GM10266 (cell line): ENCODE results near the gene PPP6C.
"Not testable (repeated sequence)": the region's sequence is repeated elsewhere in the genome, so short reads cannot be mapped to it uniquely, and the experiment has no call there.

Experiments
- DNase-seq: peaks from one replicate; pipeline ENCODE4 v3.0.0; 2012; ENCODE audit errors: extremely low spot score
- TF ChIP-seq, protein P1 (sequence below): IDR thresholded peaks from 2 replicates; pipeline ENCODE4 v1.5.1; 2012; ENCODE audit warnings: mild to moderate bottlenecking, low read depth; ENCODE audit not compliant: control insufficient read depth, insufficient read depth; ENCODE audit errors: missing control alignments

PPP6C gene

DNA sequence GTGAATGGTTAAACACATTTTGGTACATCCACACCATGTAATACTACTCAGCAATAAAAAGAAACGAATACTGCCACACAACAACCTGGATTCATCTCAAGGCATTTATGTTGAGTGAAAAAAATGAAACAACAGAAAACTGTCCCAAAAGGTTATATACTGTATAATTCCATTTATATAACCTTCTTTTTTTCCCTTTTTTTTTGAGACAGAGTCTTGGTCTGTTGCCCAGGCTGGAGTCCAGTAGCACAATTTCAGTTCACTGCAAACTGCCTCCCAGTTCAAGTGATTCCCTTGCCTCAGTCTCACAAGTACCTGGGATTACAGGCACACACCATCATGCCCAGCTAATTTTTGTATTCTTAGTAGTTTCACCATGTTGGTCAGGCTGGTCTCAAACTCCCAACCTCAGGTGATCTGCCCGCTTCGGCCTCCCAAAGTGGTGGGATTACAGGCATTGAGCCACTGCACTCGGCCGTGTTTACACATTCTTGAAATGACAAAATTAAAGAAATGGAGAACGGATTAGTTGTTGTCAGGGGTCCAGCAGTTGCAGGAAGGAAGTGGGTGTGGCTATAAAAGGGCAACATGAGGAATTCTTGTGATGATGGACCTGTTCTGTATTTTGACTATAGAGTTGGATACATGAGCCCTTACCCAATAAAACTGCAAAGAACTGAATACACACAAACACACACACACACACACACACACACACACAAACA, 17.4 kb downstream of the PPP6C start:
- DNase-seq = no peak
- TF ChIP-seq, protein P1, sequence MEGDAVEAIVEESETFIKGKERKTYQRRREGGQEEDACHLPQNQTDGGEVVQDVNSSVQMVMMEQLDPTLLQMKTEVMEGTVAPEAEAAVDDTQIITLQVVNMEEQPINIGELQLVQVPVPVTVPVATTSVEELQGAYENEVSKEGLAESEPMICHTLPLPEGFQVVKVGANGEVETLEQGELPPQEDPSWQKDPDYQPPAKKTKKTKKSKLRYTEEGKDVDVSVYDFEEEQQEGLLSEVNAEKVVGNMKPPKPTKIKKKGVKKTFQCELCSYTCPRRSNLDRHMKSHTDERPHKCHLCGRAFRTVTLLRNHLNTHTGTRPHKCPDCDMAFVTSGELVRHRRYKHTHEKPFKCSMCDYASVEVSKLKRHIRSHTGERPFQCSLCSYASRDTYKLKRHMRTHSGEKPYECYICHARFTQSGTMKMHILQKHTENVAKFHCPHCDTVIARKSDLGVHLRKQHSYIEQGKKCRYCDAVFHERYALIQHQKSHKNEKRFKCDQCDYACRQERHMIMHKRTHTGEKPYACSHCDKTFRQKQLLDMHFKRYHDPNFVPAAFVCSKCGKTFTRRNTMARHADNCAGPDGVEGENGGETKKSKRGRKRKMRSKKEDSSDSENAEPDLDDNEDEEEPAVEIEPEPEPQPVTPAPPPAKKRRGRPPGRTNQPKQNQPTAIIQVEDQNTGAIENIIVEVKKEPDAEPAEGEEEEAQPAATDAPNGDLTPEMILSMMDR = no peak

DNA sequence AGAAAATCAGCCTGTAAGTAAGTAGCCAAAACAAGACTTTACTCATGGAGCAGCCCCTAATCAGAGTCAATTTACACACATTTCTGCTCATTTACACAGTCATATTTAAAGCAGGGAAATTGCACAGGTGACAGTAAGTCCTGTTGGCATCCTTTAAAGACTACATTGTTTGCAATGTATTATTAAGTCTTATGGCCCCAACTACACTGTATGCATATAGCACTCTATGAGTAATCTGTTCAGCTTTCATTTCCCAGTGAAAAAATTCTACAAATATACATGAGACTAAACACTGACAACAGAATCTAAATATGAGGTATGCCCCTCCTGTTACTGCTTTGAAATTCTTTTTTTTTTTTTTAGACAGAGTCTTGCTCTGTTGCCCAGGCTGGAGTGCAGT, 19.7 kb downstream of the PPP6C start:
- TF ChIP-seq, protein P1 = no peak
- no peak for DNase-seq

DNA sequence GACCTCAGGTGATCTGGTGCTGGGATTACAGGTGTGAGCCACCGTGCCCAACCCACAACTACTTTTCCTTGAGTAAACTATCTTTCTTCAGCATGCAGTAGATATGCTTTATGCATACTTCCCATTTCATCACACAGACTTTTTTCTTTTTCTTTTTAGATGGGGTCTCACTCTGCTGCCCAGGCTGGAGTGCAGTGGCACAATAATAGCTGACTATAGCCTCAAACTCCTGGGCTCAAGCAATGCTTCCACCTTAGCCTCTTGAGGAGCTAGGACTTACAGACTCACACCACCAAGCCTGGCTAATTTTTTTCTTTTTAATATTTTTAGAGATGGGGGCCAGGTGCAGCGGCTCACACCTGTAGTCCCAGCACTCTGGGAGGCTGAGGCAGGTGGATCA, 22.8 kb downstream of the PPP6C start:
- TF ChIP-seq, protein P1 = no peak
- no peak for DNase-seq

DNA sequence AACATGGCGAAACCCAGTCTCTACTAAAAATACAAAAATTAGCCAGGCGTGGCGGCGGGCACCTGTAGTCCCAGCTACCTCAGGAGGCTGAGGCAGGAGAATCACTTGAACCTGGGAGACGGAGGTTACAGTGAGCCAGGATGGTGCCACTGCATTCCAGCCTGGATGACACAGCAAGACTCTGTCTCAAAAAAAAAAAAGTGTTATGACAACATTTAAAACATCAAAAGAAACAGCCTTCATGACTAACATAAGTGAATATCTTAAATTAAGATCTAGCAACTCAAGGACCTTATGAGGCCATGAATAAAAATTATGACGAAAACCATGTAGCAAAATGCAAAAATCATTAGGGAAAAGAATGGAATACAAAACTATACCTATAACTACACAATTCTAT, 26.7 kb downstream of the PPP6C start:
- DNase-seq = not testable (repeated sequence)

DNA sequence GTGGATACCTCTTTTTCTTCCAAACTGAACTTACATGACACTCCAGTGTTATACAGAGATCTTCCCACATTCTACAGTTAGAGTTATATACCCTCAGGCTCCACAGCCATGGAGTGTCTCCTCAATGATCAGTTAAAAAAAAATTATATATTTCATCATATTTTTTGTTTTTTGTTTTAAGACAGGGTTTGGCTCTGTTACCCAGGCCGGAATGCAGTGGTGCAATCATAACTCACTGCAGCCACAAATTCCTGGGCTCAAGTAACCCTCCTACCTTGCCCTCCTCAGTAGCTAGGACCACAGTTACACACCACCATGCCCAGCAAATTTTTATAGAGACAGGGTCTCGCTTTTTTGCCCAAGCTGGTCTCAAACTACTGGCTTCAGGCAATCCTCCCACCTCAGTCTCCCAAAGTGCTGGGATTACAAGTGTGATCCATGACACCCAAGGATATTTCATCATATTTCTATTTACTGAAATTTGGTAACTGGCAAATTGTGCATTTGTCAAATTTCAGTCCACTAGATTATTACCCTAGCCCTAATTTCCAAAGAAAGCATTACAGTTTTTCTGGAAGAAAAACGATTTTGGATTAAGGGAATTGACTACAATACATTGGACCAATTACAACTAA, 28.2 kb downstream of the PPP6C start:
- TF ChIP-seq, protein P1 = no peak
- no peak for DNase-seq

DNA sequence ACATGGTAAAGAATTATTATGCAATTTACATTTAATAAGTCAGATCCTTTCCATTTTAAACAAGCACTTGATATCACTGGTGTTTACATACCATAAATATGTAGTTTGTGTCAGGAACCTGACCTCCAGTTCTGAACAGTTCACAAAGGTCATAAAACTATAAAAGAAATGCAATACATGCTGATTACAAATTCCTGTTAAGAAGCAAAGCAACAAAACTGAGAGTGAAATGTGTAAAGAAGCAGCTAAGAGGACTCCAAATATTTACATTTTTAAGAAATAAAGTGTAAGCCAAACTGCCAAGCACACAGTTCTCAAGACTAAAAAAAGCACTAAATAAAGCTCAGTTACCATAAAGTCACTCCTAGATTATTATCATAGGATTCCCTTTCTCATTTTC, 28.9 kb downstream of the PPP6C start:
- TF ChIP-seq, protein P1 = no peak
- DNase-seq = no peak

DNA sequence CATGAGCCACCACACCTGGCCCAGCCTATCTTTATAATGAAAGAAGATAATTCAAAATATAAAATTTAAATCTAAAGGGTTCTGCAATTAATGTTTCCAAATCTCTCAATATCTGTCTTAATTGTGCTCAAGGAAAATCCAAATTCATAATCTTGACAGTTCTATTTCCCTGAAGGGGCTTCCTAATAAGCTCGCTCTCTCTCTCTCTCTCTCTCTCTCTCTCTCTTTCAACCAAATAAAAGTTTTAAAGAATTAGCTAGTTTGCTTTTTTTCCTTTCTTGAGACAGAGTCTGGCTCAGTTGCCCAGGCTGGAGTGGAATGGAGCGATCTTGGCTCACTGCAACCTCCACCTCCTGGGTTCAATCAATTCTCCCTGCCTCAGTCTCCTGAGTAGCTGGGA, 33.1 kb downstream of the PPP6C start:
- no peak for DNase-seq
- TF ChIP-seq, protein P1 = no peak

DNA sequence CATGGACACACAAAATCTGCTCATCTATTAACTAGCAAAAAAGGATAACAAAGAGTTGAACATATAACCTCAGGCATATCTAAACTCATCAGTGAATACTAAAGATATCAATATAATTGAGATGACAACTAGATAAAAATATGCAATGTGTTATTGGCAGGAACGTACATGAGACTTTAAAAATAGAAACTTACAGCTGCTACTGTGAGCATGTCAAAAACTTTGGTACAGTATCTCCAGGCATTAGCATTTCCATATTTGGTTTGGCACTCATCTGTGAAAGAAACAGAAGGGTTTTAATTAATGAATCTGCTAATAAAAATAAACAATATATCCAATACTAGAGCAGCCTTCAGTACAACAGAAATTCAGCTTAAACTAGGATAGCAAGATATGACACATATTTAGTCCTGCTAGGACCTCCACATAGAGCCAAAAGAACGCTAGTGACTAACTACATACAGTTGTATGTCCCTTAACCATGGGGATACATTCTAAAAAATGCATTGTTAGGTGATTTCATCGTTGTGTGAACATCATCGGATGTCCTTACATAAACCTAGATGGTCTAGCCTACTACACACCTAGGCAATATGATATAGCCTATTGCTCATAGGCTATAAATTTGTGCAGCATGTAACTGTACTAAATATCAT, 35.8 kb downstream of the PPP6C start:
- DNase-seq = no peak
- TF ChIP-seq, protein P1 = no peak
